Transverse colon (tissue), 4 donors: ENCODE measurements around the gene DLGAP1.

Experiments
- CTCF ChIP-seq, 5 experiments: fragments of 200-600 bp in 3 of 5; fragments of 450-650 bp in 2 of 5; sonication (generic) in 3 of 5; IDR thresholded peaks; 1 replicate in 2 of 5; 2 replicates in 3 of 5; pipeline ENCODE4 v1.5.1; 2016 to 2017; ENCODE audit warnings: antibody characterized with exemption in 5 of 5, inconsistent platforms in 3 of 5, mild to moderate bottlenecking in 2 of 5, moderate library complexity in 1 of 5
- POLR2A ChIP-seq: fragments of 450-650 bp; IDR thresholded peaks from one replicate; pipeline ENCODE4 v1.6.1; 2016; ENCODE audit warnings: antibody characterized with exemption, mild to moderate bottlenecking, moderate library complexity
- POLR2AphosphoS5 ChIP-seq, 3 donors: sonication (generic); formaldehyde crosslinking; IDR thresholded peaks; one replicate each; pipeline ENCODE4 v1.6.1; 2016; ENCODE audit warnings: antibody characterized with exemption in 3 of 3

GRCh38 chr18:3660739-3661515 lies 794.2 kb downstream of the DLGAP1 start:
- TF ChIP-seq CTCF (IDR thresholded peaks at IDR 0.05): no peak
- no peak for TF ChIP-seq POLR2AphosphoS5 (IDR thresholded peaks at IDR 0.05)
- TF ChIP-seq POLR2A: no peak
